HG03558 (cell line): ENCODE data around the gene KCNA10.
"Not testable (repeated sequence)": the region's sequence is repeated elsewhere in the genome, so short reads cannot be mapped to it uniquely, and the experiment has no call there.

Source experiments
- ATAC-seq: cut with Tn5 transposase; IDR thresholded peaks from one replicate; pipeline ENCODE4 v1.9.1; 2021; ENCODE audit warnings: moderate number of reproducible peaks; ENCODE audit not compliant: unreplicated experiment; ENCODE audit errors: extremely low read depth

KCNA10 gene

DNA sequence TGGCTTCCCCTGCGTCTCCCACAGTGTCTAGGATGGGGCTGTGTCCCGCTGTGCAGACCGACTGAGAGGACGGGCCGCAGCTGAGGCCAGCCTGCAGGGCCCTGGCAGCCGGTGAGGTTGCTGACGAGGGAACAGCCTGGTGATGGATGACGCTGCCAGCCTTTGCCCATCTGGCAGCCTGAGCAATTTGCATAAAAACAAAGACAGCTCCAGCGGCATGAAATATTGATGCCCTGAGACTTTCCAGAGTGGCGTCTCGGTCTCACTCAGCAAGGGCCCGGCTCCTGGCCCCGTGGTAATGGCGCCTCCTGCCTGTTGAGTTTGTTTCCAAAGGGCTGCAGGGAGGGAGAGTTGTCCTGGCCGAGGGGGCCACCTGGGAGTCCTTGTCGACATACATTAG lies 19.1 kb upstream of the KCNA10 start:
- ATAC-seq: no peak

DNA sequence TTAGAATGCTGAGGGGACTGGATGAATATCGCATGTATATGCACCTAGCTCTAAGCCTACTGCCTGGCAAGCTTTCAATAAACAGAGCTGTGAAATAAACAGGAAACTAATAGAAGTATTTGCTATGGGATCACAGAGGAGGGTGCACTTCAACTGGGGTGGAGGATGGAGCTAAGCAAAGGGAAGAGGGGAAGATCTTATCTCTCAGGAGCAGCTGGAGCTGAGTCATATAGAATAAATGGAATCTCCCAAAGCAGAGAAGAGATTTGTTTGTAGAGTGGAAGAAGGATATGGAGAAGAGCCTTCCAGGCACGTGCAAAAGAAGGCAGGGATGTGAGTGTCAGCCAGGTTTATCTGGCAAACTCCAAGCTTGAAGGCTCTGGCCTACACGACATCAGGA lies 17.0 kb upstream of the KCNA10 start:
- ATAC-seq: no peak

DNA sequence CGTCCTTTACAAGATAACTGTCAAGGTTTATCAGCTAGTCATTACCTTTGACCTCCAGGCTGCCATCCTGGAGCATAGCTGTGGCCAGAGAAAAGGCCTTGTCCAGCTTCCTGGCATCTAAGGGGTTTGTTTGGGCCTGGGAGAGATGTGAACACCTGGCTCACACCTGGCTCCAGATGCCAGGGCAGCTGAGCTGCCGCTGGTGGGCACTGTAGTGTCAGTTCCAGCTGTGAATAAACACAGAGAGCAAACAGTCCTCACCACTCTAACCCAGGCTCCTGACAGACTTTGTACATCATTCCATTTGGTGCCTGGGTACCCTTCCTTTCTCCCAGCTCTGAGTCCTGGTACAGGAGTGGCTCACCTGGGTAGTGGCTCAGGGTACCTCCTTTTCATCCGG lies 14.3 kb upstream of the KCNA10 start:
- no peak for ATAC-seq

DNA sequence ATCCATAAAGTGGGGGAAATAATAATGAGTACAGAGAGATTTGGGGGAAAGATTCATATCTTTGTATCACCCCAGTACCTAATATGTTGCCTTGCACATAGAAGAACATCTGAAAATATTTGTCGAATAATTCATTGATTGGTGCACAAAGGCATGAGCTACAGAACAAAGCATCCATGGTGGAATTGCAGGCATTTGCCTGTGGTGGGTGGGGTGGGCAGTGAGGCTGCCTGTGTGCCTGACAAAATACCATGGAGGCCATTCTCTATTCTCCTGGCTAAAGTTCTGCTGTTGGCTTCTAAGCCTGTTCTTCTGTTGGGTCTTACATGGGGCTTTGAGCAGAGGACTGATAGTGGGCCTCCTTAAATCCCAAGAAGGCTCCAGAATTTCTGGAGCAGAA lies 10.0 kb upstream of the KCNA10 start:
- ATAC-seq: no peak

DNA sequence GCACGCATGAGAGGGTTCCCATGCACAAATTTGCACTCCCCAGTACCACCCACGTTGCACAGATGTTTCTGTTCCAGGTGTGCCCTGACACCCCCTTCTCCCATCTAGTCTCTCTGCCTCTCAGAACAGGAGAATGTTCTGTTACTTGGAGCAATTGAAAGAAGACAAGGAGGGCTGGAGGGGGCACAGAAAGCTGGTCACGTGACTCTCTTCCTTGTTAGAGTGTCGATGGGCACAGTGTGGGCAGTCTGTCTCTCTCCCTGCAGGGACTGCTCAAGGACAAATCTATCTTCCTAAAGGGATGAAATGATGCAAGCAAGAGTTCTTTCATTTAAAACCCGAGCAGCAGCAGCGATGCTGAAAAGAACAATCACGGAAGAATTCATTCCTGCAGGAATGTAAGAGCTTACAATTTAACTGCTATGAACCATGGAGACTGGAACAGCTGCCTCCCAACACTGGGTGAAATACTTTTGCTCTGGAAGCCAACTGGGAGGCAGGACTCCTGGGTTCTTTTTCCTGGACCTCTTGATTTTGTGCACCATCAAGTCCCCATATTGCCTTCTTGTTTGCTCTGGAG lies 7.3 kb upstream of the KCNA10 start:
- ATAC-seq: no peak

DNA sequence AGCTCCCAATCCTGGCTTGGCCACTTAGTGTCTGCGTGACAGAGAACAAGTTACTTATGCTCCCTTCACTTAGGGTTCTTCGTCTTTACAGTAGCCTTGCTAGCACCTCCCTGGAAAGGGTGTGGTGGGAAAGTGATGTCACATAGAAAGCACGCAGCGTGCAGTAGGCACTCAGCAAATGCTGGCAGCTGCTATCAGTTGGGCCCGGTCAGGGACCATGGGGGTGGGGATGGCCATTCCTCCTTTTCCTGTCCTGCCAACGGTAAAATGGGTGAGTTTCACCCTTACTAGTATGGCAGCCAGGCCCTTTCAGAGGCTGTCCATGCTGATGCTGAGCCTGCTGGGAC lies 6.2 kb upstream of the KCNA10 start:
- ATAC-seq: no peak

DNA sequence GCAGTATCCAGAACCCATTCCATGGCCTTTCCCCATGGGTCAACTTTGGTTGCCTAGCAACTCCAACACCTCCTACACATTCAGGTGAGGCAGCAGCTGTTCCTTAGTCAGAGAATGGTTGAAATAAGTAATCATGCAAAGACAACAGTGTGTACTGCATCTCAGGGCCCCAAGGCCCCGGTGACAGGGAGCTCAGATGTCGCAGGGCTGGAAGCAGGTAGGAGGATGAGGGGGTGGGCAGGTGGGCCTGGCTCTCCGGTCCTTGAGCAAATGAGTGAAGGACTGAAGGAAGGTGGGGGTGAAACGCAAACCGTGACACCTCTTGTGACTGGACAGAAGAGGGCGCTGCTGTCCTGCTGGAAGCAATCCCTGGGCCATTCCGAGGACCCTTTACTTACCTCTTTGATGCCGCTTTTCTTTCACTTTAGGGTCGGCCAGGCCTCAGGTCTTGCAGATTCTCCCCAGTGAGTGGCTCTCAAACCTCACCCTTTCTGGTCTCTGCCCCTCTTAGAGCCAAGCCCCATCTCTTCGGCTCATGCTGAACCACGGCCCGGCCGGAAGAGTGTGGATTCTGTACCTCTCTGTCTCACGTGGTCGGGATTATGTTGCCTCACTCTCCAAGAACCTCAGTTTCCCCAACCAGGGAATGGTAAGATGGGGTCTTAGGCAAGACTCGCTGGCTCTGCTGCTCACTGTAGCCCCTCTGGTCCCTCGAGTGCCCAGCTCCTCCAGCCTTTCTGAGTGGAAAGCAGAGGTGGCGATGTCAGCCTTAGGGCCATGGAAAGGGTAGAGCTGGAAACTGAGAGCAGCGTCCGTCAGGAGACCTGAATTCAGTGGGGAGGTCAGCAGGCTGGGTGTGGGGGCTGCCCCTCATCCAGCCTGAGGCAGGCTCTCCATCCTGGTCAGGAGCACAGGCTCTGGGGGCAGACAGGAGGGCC lies 5.6 kb upstream of the KCNA10 start:
- no peak for ATAC-seq

DNA sequence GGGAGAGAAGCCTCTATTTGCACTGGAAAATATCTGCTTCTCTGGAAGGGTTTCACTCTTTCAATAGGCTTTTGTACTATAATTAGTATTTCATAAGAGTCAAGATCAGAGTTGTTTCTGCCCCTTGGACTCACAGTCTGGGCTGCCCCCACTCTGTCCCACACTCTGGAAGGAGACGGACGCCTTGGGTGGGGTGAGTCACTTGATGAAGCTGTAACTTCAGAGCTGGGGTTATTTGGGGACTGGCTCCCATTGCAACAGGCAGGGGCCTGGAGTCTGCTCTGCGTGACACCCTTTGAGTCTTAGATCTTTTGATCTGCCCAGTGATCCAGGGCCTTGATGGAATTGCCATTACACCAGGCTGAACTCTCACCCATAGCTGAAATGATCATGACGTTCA lies 4.0 kb upstream of the KCNA10 start:
- no peak for ATAC-seq

DNA sequence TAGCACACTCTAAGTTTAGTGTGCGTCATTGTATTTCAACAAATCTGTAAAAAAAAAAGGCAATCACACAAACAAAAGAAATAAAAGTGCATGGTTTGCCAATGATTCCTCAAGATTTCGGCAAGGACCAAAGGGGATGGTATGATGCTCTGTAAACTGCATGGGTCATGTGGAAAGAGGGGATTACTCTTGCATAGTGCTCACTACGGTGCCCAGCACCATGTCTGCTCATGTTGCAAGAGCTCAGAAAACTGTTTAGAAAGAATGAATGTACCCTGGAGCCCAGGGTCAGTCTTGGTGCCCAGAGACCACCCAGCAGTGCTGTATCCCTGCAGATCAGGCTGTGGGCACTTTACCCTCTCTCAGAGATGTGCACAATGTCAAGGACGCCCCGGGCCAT lies 3.6 kb upstream of the KCNA10 start:
- ATAC-seq: no peak

DNA sequence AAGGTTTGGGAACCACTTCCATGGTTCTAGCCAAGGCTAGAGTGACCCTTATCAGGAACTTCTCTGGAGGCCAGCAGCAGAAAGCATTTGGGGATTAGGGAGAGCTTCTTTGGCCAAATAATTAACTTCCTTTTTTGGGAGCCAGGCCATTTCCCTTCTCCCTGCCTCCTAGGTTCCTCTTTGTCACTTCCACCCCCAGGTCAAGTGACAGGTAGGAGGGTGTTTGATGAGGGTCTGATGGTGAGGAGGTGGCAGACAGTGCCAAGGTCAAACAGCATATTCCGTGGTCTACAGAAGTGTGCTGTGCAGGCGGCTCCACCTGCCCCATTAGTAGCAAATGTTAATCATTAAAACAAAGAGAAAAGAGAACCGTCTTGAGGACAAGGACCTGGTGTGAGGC lies 1.9 kb upstream of the KCNA10 start:
- ATAC-seq: no peak

DNA sequence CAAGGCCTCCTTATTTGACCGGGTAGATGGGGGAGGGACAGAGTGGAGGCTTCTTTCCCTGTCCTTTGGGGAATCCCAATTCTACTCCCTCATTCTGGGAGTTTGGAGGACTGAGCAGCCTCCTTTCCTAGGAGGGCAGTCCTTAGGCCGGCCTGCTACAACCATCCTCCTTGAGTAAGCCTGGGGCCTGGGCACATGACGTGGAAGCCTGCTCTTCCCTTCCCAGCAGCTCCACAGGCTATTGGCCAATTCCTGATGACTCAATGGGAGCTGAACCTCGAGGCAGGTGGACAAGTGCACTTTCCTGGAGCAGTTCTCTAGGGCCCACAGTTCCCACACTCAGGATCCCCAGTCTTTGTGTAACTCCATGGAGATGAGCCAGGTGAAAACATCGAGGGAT lies 3.1 kb downstream of the KCNA10 start:
- no peak for ATAC-seq

DNA sequence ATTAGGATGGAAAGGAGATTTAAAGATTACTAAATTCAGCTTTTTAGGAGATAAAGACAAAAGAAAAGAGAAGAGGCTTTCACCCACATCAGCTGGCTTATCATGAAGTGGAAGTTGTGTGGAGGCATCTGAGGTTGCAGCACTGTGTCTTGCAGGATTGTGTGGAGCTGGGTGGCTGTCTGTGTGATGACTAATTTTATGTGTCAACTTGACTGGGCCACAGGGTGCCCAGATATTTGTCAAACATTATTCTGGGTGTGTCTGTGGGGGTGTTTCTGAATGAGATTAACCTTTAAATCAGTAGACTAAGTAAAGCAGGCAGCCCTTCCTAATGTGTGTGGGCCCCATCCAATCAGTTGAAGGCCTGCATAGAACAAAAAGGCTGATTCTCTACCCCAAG lies 3.9 kb downstream of the KCNA10 start:
- ATAC-seq: no peak

DNA sequence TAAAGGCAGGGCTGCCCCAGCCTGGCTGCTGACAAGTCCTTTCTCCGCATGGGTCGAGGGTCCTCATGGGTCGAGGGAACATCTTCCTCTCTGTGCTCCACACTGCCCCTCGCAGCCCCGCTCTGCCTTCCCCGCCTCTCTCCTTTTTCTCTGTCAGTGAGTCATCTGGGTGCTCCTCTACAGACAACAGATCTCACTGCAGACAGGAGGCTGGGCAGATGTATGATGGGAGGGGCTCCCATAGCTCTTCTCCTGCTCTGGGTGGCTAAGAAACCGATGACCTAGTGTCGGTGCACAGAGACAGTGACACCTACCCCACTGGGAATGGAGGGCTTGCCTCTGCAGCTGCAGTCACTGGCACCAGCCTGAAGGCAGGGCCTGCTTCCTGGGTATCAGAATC lies 5.5 kb downstream of the KCNA10 start:
- no peak for ATAC-seq

DNA sequence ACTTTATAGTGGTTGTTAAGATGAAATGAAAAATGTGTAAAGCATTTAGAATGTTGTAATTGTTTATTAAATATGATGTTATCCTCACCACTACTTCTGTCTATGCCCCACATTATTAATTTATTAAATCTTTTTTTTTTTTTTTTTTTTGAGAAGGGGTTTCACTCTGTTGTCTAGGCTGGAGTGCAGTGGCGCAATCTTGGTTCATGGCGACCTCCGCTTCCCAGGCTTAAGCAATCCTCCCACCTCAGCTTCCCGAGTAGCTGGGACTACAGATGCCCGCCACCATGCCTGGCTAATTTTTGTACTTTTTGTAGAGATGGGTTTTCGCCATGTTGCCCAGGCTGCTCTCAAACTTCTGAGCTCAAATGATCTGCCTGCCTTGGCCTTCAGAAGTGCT lies 7.5 kb downstream of the KCNA10 start:
- ATAC-seq: no peak

DNA sequence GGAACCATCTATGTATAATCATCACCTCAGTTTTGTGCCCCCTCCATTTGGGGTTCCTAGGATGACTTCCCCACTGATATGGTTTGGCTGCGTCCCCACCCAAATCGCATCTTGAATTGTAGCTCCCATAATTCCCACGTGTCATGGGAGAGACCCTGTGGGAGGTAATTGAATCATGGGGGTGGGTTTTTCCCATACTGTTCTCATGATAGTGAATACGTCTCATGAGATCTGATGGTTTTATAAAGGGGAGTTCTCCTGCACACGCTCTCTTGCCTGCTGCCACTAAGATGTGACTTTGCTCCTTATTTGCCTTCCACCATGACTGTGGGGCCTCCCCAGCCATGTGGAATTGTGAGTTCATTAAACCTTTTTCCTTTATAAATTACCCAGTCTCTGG lies 8.1 kb downstream of the KCNA10 start:
- not testable (repeated sequence) for ATAC-seq

DNA sequence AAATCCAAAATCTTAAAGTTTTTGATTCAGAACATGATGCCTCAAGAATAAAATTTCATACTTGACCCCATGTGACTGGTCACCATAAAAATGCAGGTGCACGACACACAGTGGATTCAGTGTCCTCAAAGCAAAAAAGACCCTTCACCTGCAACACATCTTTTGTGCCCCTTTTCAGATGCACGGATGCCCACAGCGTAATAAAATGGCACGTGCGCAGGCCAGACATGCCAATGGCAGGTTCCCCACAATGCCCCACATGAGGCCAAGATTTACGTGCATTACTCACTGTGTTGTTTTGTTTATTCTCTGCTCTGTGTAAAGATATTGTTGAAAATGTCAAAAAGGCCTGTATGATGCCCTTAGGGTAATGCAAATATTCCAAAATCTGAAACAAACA lies 9.3 kb downstream of the KCNA10 start:
- no peak for ATAC-seq

DNA sequence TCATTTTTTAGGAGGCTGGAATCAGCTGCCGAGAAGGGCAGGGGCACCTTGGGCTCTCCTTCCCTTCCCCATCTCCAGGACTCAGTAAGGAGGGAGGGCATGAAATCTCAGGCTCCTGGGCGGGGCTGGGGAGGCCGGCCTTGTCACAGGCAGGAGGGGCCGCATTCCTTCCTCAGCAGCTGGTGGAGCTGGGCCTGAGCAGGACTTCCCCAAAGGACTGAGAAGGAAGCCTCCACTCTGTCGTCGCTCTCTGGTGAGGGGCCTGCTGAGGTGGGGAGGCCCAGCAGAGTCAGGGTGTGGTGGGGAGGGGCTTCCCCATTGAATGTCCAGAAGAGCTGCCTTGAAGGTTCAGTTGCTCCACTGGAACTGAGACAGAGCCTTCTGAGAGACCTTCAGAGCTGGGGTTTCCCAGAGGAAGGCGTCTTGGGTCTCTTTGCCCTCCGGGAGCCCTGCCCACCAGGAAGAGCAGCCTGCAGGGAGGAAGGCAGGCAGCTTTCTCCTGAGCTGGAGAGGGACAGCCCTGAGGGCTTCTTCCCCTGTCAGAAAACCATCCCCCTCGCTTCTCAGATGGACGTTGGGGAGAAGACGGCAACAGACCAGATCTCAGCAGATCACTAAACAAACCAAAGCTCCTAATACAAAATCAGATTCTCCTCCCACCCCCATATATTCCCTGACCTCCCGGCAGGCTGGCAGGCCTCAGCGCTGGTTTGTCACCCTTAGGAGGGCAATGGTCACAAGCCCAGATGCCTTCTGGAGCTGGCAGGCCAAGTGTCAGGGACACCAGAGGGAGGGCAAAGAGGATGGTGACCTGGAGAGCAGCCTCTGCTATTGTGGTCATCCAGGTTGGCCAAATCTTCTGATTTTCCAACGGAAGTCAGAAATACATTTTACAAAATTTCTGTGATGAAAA lies 10.7 kb downstream of the KCNA10 start:
- no peak for ATAC-seq

DNA sequence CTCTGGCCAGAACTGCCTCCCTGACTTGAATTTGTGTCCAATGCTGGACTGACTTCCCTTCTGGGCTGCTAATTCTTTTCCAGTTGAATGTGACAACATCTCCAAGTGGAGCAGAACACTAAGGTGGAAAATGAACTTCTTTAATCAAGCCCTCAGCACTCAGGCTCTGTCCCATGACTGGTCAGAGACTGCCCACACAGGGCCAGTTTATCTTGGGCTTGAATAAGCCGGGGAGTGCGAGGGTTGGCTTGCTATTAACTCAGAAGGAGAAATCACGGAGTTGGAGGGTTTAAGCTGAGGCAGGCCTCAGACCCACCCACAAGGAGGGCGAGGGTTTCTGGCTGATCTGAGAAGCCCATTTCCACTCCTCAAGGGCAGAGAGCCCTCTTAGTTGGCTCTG lies 12.4 kb downstream of the KCNA10 start:
- ATAC-seq: no peak

DNA sequence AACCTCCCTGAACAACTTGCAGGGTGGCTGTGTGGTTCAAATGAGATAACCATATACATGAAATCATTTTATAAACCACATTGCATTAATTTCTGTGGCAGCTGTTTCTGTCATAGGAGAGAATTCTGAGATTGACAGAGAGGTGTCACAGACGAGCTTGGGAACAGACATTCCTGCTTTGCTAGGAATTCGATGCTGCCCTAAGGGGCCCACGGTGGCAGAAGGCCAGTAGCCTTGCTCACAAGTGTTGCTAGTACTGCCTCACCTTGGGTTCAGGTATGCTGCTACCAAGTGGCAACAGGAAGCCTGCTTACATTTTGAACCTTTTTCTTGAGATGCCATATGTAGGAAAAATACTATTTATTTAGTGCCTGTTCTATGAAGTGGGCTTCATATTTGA lies 13.4 kb downstream of the KCNA10 start:
- no peak for ATAC-seq

DNA sequence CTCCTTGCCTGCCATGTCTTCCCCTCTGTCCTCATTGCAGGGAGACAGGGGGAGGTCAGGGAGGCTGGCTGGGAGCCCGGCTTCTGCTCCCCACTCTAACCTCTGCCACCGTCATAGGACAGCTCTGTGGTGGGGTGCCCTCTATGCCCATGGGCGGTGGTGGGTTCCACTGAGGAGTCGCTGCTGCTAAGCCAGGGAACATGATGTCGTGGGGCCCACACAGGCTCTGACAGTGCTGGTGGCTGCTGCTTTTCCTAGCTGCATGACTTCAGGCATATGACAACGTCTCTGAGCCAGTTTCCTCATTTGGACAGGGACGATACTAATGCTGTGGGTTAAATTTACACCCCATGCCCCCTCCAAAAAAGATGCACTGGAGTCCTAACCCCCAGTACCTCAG lies 14.7 kb downstream of the KCNA10 start:
- ATAC-seq: no peak

DNA sequence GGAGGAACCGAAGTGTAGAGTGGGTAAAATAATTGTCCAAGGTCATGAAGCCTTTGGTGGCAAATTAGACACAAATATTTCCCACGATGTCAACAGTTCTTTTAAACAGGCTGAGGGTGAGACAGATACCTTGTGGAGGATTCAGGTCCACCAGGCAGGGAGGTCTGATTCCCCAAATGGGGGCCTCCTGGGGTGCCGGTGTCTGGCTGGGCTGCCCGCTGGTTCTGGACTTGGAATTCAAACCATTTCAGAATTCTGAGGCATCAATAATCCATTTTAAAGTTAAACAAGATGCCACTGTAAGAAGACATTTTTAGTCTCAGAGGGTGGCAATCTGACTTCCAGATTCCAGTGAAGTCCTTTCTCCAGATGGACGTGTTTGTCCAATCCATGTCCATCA lies 15.5 kb downstream of the KCNA10 start:
- no peak for ATAC-seq
